GM12878 (cell line): ENCODE results near the gene PGC. TPM values are rescaled to one million over a fixed set of nuclear protein-coding genes. Genes with fewer than 3 reads are reported as not detected.

ENCODE experiments used
- ATAC-seq: fragments of 200-7000 bp; cut with Tn5 transposase; 3 replicates; pipeline ENCODE4 v1.9.1; 2020; ENCODE audit warnings: mild to moderate bottlenecking, moderate library complexity
- BruUV-seq: library from RNA; stranded (reverse); fragments of 400-500 nt; replicated peaks from 2 replicates; lab custom pipeline; 2021; lab: Mats Ljungman, UMichigan
- CTCF ChIA-PET: fragments of 300-600 bp; sonication (Branson Sonifier 250); formaldehyde crosslinking; extraction: SDS; loops from one replicate; lab custom pipeline; 2021; ENCODE audit warnings: inconsistent platforms; lab: Yijun Ruan, JAX
- POLR2A ChIA-PET: fragments of 350-600 bp; formaldehyde crosslinking; extraction: SDS; loops from one replicate; lab custom pipeline; 2021; ENCODE audit warnings: inconsistent platforms; lab: Charles Lee
- RAD21 ChIA-PET: fragments of 300-600 bp; sonication (Branson Sonifier 250); formaldehyde crosslinking; loops from one replicate; lab custom pipeline; 2023; ENCODE audit warnings: antibody characterized with exemption; ENCODE audit not compliant: unreplicated experiment; lab: Charles Lee
- SMC1A ChIA-PET: fragments of 300-600 bp; sonication (Branson Sonifier 250); formaldehyde crosslinking; loops from one replicate; lab custom pipeline; 2023; ENCODE audit not compliant: unreplicated experiment, uncharacterized antibody; lab: Charles Lee
- DNase-seq: peaks from one replicate; pipeline ENCODE4 v3.0.0-alpha.2; 2011; ENCODE audit warnings: low read depth, low spot score
- FAIRE-seq: peaks from 3 replicates; lab custom pipeline; 2011; peaks lifted over from hg19 to GRCh38; lab: Jason Lieb, UNC
- H2AFZ ChIP-seq: 2 replicates; pipeline ENCODE4 v1.6.0; 2011; ENCODE audit warnings: low read depth, low read length, control low read depth; ENCODE audit not compliant: control insufficient read depth
- H3K27ac ChIP-seq: 2 replicates; pipeline ENCODE4 v1.5.1; 2011; ENCODE audit warnings: control low read depth; ENCODE audit not compliant: control insufficient read depth, insufficient read depth
- H3K27me3 ChIP-seq, 2 experiments: replicated peaks in 1 of 2; 2 replicates each; pipeline versions ENCODE4 v1.6.0 to v1.6.1; 2011; ENCODE audit warnings: low read length in 1 of 2; ENCODE audit not compliant: control insufficient read depth in 2 of 2, insufficient read depth in 2 of 2
- H3K36me3 ChIP-seq, 2 experiments: 2 replicates each; pipeline ENCODE4 v1.5.1; 2011; ENCODE audit warnings: low read length in 1 of 2; ENCODE audit not compliant: control insufficient read depth in 2 of 2, insufficient read depth in 2 of 2
- H3K4me1 ChIP-seq: 2 replicates; pipeline ENCODE4 v1.6.1; 2011; ENCODE audit warnings: mild to moderate bottlenecking, low read length, moderate library complexity, mixed read lengths; ENCODE audit not compliant: control insufficient read depth, insufficient read depth
- H3K4me2 ChIP-seq: 2 replicates; pipeline ENCODE4 v1.6.0; 2011; ENCODE audit warnings: control low read depth; ENCODE audit not compliant: control insufficient read depth, insufficient read depth
- H3K4me3 ChIP-seq: fragments of 200-600 bp; sonication (generic); 2 replicates; pipeline ENCODE4 v1.5.1; 2016
- H3K79me2 ChIP-seq: 2 replicates; pipeline ENCODE4 v1.6.0; 2011; ENCODE audit warnings: low read length; ENCODE audit not compliant: control insufficient read depth, insufficient read depth
- H3K9ac ChIP-seq: 2 replicates; pipeline ENCODE4 v1.8.0; 2011; ENCODE audit warnings: low read length, control low read depth, mixed read lengths; ENCODE audit not compliant: control insufficient read depth, insufficient read depth
- H3K9me3 ChIP-seq: replicated peaks from 3 replicates; pipeline ENCODE4 v1.5.1; 2011; ENCODE audit warnings: mild to moderate bottlenecking, low read length; ENCODE audit not compliant: control insufficient read depth, insufficient read depth
- H4K20me1 ChIP-seq: 2 replicates; pipeline ENCODE4 v1.6.0; 2011; ENCODE audit not compliant: control insufficient read depth, insufficient read depth
- GABPA ChIP-seq: IDR thresholded peaks from 2 replicates; pipeline ENCODE4 v1.6.1; 2014; ENCODE audit warnings: antibody characterized with exemption, low read depth, mild to moderate bottlenecking, inconsistent platforms
- GATAD2B ChIP-seq: fragments of 450-650 bp; conservative IDR thresholded peaks from 2 replicates; pipeline ENCODE4 v1.6.1; 2017; ENCODE audit warnings: low read depth, mild to moderate bottlenecking, moderate library complexity
- HCFC1 ChIP-seq: fragments of 150-350 bp; IDR thresholded peaks from 2 replicates; pipeline ENCODE4 v1.6.1; 2014; ENCODE audit warnings: low read length
- HDGF ChIP-seq: fragments of 450-650 bp; IDR thresholded peaks from 2 replicates; pipeline ENCODE4 v1.6.1; 2016; ENCODE audit warnings: antibody characterized with exemption
- KAT2A ChIP-seq: conservative IDR thresholded peaks from 2 replicates; pipeline ENCODE4 v1.6.1; 2011; ENCODE audit warnings: low read depth, low read length; ENCODE audit not compliant: control insufficient read depth
- MYC ChIP-seq: IDR thresholded peaks from 2 replicates; pipeline ENCODE4 v1.6.1; 2011; ENCODE audit warnings: mild to moderate bottlenecking, low read length, moderate library complexity, inconsistent platforms; ENCODE audit not compliant: insufficient read depth, insufficient replicate concordance, insufficient read length, severe bottlenecking
- RFX5 ChIP-seq: IDR thresholded peaks from 2 replicates; pipeline ENCODE4 v1.6.1; 2011; ENCODE audit warnings: low read depth, low read length, improper control_type of control experiment
- SMC3 ChIP-seq: IDR thresholded peaks from 2 replicates; pipeline ENCODE4 v1.6.1; 2011; ENCODE audit warnings: low read length, improper control_type of control experiment, borderline replicate concordance
- SREBF1 ChIP-seq: IDR thresholded peaks from 2 replicates; pipeline ENCODE4 v1.6.1; 2012; ENCODE audit warnings: mild to moderate bottlenecking, low read length
- ZNF274 ChIP-seq: IDR thresholded peaks from one replicate; pipeline ENCODE4 v1.8.0; 2011; ENCODE audit not compliant: insufficient read length, insufficient read depth
- WGBS: methylation state at CpG from one replicate; pipeline ENCODE4 v1.1.6; 2016; ENCODE audit warnings: low lambda C conversion rate; ENCODE audit not compliant: insufficient replicate concordance, insufficient coverage; ENCODE audit errors: missing lambda C conversion rate; 5-methylcytosine and 5-hydroxymethylcytosine counted together
- in situ Hi-C: fragments of 300-500 bp; cut with MboI; formaldehyde crosslinking; loops from 9 replicates; pipeline ENCODE4 v1.14.3; 2018; ENCODE audit warnings: mixed read lengths
- intact Hi-C: fragments of 100-400 bp; cut with micrococcal nuclease; formaldehyde crosslinking; loops from one replicate; pipeline ENCODE4 v1.14.2; 2022; ENCODE audit not compliant: unreplicated experiment
- polyA plus RNA-seq, 11 experiments: library from polyadenylated mRNA; depleted of rRNA in 4 of 11; unstranded in 6 of 11; stranded (reverse) in 5 of 11; fragments of >200 nt; fragmentation: Nextera tagmentation in 4 of 11; fragmentation: Illumina TruSeq in 1 of 11; extraction: Ambion mirVana in 4 of 11; extraction: Trizol in 1 of 11; gene quantifications; 1 replicate in 1 of 11; 2 replicates in 10 of 11; pipeline versions ENCODE4 v1.2.1 to v1.2.3, GENCODE V29; 2011 to 2016; ENCODE audit warnings: inconsistent platforms in 2 of 11, missing spikeins in 2 of 11, low read depth in 1 of 11
- total RNA-seq, 4 experiments: library from RNA; depleted of rRNA in 3 of 4; stranded (reverse); fragments of >200 nt in 3 of 4; fragmentation: Illumina TruSeq in 1 of 4; extraction: Trizol in 1 of 4; gene quantifications; 2 replicates each; pipeline versions ENCODE4 v1.2.1 to v1.2.3, GENCODE V29; 2013 to 2021
- TF ChIP-seq, protein P1 (sequence below): fragments of 450-650 bp; IDR thresholded peaks from 2 replicates; pipeline ENCODE4 v1.6.1; 2016; ENCODE audit warnings: mild to moderate bottlenecking
- TF ChIP-seq, protein P2 (sequence below): IDR thresholded peaks from 2 replicates; pipeline ENCODE4 v1.6.1; 2012; ENCODE audit warnings: low read length, inconsistent platforms
- TF ChIP-seq, protein P3 (sequence below): fragments of 150-350 bp; IDR thresholded peaks from 2 replicates; pipeline ENCODE4 v1.6.1; 2014; ENCODE audit warnings: mild to moderate bottlenecking, low read depth, low read length
- TF ChIP-seq, protein P4 (sequence below): fragments of 450-650 bp; IDR thresholded peaks from 2 replicates; pipeline ENCODE4 v1.6.1; 2016; ENCODE audit warnings: mild to moderate bottlenecking, moderate library complexity, borderline replicate concordance

Gene PGC
- total and polyA plus RNA-seq, 10 of the 15 experiments (the other 5 are each of a cell fraction or from before 2014, with no cell fraction given), result 0.26 TPM; not detected in 9

DNA sequence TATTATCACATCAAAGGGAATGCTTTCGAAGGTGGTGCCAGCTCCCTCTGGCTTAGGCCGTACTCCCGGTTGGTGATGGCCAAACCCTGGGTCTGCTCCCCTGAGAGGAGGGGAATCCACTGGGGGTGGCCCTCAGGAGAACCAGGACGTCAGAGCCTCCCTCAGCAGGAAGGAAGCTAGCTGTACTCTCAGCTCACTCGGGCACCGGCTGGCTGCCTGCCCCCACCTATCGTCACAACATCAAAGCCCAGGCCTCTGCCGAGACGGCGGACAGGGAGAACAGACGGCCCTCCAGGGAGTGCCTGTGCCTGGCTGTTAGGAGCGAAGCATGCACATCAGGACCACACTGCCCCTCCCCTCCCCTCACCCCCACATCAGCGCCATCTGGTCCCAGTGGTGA is 9.2 kb upstream of the PGC start:
- intact Hi-C loops, result no loop called here
- ATAC-seq (no peak), DNase-seq (no peak), FAIRE-seq (no peak)
- H3K4me1 ChIP-seq, result no peaks in the 10 kb centered on the region
- H3K36me3 ChIP-seq, result no peaks in the 10 kb centered on the region
- BruUV-seq, result no TSS peak
- no peaks in the 10 kb centered on the region for H3K9me3 ChIP-seq
- no peak overlapping the region for H3K4me2 ChIP-seq
- in situ Hi-C loops, result no loop called here
- peaks cover 0 to 4% of the 10 kb centered on the region in 2 experiments; a peak in 2 of 4 replicates for H3K27me3 ChIP-seq
- CTCF ChIA-PET, result no interaction called here
- no peaks in the 10 kb centered on the region for H4K20me1 ChIP-seq
- WGBS, result 23% methylated on average over 13 of the region's 13 CpGs
- H3K4me3 ChIP-seq, result no peak overlapping the region
- H3K9ac ChIP-seq, result no peak overlapping the region
- H3K79me2 ChIP-seq, result no peaks in the 10 kb centered on the region
- POLR2A ChIA-PET, result no interaction called here
- H3K27ac ChIP-seq, result no peak overlapping the region
- TF ChIP-seq, protein P1, sequence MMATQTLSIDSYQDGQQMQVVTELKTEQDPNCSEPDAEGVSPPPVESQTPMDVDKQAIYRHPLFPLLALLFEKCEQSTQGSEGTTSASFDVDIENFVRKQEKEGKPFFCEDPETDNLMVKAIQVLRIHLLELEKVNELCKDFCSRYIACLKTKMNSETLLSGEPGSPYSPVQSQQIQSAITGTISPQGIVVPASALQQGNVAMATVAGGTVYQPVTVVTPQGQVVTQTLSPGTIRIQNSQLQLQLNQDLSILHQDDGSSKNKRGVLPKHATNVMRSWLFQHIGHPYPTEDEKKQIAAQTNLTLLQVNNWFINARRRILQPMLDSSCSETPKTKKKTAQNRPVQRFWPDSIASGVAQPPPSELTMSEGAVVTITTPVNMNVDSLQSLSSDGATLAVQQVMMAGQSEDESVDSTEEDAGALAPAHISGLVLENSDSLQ, result no peak
- no peak for TF ChIP-seq GATAD2B
- no peak for TF ChIP-seq HDGF
- no peak for TF ChIP-seq KAT2A
- TF ChIP-seq, protein P2, sequence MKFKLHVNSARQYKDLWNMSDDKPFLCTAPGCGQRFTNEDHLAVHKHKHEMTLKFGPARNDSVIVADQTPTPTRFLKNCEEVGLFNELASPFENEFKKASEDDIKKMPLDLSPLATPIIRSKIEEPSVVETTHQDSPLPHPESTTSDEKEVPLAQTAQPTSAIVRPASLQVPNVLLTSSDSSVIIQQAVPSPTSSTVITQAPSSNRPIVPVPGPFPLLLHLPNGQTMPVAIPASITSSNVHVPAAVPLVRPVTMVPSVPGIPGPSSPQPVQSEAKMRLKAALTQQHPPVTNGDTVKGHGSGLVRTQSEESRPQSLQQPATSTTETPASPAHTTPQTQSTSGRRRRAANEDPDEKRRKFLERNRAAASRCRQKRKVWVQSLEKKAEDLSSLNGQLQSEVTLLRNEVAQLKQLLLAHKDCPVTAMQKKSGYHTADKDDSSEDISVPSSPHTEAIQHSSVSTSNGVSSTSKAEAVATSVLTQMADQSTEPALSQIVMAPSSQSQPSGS, result no peak
- TF ChIP-seq, protein P3, sequence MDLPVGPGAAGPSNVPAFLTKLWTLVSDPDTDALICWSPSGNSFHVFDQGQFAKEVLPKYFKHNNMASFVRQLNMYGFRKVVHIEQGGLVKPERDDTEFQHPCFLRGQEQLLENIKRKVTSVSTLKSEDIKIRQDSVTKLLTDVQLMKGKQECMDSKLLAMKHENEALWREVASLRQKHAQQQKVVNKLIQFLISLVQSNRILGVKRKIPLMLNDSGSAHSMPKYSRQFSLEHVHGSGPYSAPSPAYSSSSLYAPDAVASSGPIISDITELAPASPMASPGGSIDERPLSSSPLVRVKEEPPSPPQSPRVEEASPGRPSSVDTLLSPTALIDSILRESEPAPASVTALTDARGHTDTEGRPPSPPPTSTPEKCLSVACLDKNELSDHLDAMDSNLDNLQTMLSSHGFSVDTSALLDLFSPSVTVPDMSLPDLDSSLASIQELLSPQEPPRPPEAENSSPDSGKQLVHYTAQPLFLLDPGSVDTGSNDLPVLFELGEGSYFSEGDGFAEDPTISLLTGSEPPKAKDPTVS, result no peak
- TF ChIP-seq, protein P4, sequence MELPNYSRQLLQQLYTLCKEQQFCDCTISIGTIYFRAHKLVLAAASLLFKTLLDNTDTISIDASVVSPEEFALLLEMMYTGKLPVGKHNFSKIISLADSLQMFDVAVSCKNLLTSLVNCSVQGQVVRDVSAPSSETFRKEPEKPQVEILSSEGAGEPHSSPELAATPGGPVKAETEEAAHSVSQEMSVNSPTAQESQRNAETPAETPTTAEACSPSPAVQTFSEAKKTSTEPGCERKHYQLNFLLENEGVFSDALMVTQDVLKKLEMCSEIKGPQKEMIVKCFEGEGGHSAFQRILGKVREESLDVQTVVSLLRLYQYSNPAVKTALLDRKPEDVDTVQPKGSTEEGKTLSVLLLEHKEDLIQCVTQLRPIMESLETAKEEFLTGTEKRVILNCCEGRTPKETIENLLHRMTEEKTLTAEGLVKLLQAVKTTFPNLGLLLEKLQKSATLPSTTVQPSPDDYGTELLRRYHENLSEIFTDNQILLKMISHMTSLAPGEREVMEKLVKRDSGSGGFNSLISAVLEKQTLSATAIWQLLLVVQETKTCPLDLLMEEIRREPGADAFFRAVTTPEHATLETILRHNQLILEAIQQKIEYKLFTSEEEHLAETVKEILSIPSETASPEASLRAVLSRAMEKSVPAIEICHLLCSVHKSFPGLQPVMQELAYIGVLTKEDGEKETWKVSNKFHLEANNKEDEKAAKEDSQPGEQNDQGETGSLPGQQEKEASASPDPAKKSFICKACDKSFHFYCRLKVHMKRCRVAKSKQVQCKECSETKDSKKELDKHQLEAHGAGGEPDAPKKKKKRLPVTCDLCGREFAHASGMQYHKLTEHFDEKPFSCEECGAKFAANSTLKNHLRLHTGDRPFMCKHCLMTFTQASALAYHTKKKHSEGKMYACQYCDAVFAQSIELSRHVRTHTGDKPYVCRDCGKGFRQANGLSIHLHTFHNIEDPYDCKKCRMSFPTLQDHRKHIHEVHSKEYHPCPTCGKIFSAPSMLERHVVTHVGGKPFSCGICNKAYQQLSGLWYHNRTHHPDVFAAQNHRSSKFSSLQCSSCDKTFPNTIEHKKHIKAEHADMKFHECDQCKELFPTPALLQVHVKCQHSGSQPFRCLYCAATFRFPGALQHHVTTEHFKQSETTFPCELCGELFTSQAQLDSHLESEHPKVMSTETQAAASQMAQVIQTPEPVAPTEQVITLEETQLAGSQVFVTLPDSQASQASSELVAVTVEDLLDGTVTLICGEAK, result no peak
- no peak for TF ChIP-seq GABPA
- no peak for TF ChIP-seq SREBF1
- no peak for TF ChIP-seq RFX5
- TF ChIP-seq MYC, result no peak
- TF ChIP-seq ZNF274, result no peak
- no peak for TF ChIP-seq HCFC1
- TF ChIP-seq SMC3, result no peak
- SMC1A ChIA-PET, result no interaction called here
- RAD21 ChIA-PET, result interaction anchor here (0.6 kb wide), 1 partner anchor 10 kb away, joined by 3 read pairs; no protein-coding TSS in a partner anchor
- H2AFZ ChIP-seq, result no peak overlapping the region
